Activated CD4-positive, alpha-beta T cell treated with anti-CD3 and anti-CD28 coated beads, Interleukin-2, Interleukin-4, amounts not matched to agents 100 ng/mL and 50 ng/mL, durations not matched to agents 16 hours and 8 hours (primary cell): ENCODE data around the gene SEMA3C.

Experiments
- DNase-seq: peaks from one replicate; pipeline ENCODE4 v3.0.0-alpha.2; 2020; ENCODE audit warnings: low spot score

Gene SEMA3C

DNA sequence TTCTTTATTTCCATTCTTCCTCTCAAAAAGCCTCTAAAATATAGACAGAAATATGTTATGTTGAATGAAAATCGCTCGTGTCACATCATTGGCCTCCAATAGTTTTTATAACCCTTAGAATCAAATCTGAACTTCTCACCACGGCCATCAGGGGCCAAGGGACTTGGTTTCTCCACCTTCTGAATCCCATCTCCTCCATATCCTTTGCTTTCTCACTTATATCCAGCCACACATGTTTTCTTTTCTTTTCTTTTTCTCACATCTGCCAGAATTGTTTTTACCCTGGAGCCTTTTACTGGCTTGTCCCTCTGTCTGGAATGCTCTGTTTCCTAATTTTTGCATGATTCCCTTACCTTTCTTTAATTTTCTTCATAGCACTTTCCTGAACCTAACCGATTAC lies 184.8 kb downstream of the SEMA3C start:
- no peak for DNase-seq

DNA sequence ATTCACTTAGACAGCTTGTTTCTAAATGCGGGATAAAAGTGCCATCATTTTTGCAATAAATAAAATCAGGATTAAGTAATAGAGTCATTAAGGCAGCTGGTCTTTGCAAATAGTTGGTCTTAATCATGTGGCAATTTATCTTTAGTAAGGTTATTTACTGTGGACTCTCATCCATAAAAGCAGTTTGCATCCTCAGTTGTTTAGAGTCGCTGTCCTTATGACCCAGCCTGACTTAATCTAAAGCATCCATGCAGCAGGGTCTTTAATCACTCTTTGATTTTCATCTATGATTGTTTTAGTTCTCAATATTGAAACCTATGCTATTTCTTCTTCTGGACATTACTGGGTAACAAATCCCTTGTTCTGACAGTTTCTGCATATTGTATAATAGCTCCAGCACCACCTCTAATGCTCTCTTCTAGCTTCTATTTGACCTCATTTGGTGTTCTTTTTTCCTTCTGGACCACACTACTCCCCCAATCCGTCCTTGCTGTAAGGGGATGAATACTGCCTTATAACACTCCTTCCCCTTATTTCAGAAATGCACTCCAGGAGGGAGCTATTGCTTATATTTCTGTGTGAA lies 185.4 kb downstream of the SEMA3C start:
- no peak for DNase-seq

- no peak for DNase-seq
Observed at GRCh38 chr7:80732630-80733029, 186.2 kb downstream of the SEMA3C start.

DNA sequence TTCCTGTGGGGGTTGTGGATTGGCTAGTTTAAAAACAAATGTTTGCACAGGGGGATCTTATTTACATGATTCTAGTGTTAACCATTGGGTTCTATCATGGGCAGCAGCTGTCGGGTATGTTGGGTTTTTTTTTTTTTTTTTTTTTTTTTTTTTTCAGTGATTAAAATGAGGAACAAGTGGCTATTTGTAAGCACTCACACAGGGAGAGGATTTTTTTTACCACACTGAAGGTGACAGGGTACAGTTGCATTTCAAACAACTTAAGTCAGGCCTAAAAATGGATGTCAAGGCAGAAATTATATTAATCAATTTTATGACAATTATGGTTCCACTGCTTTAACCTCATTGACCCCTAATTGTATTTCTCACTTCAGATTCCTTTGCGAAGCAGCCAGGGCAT lies 187.6 kb downstream of the SEMA3C start:
- DNase-seq: no peak

- no peak for DNase-seq
Observed at GRCh38 chr7:80729591-80730320, 189.1 kb downstream of the SEMA3C start.

DNA sequence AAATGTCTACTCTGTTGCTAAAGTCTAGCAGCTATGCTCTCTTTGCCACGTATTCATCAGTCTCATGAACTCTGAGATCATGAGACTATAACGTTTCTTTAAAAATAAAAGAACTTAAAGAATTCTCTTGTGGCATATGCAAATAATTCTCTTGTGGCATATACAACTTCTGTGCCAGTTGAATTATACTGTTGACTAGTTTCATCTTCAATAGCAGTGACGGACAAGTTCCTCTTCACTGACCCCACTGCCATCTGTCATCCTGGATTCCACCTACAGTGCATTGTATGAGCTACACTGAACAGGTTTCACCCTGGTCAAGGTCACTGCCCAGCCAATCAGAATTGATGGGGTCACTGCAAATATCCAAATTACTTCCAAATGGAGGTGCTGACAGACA lies 192.2 kb downstream of the SEMA3C start:
- DNase-seq: no peak

DNA sequence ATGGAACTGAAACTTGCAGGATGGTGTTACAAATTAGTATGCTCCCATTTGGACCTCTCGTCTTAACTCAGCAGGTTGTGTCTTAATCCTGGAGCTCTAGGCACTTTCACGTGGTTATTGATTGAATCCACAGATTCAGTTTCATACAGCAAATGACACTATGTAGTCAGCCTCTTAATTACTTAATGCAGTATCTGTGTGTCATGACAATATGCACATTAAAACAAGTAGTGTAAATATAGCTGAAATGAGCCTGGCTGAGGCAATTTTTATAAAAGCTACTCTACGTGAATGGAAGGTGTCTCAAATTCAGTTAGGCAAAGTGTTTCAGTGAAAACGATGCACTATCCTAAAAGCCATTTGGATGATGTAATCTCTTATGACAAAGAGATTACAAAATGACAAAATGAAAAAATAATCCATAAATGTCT lies 193.7 kb downstream of the SEMA3C start:
- no peak for DNase-seq

- no peak for DNase-seq
Observed at GRCh38 chr7:80724249-80724871, 194.5 kb downstream of the SEMA3C start.

GRCh38 chr7:80722616-80723195 lies 196.1 kb downstream of the SEMA3C start:
- DNase-seq: no peak

GRCh38 chr7:80721883-80722615 lies 196.8 kb downstream of the SEMA3C start:
- DNase-seq: no peak

GRCh38 chr7:80720146-80720545 lies 198.7 kb downstream of the SEMA3C start:
- no peak for DNase-seq

- no peak for DNase-seq
Observed at GRCh38 chr7:80719261-80719660, 199.6 kb downstream of the SEMA3C start.

DNA sequence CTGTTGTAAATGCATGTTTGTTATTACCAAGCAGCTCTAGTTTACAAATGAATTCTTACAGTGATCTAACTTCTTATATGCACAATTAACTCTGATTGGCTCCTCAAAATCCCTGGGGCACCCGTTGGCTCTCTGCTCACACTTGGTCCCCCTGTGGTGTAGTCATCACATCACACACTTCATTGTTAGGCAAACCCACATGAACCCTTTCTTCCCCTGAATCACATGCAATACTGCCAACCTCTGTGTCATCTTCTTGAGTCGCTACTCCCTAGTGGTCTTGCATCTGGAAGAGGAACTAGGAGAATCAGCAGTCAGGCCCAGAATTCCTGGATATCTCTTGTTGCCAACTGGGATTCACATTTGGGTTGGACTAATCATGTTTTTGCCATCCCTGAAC lies 207.3 kb downstream of the SEMA3C start:
- DNase-seq: no peak

DNA sequence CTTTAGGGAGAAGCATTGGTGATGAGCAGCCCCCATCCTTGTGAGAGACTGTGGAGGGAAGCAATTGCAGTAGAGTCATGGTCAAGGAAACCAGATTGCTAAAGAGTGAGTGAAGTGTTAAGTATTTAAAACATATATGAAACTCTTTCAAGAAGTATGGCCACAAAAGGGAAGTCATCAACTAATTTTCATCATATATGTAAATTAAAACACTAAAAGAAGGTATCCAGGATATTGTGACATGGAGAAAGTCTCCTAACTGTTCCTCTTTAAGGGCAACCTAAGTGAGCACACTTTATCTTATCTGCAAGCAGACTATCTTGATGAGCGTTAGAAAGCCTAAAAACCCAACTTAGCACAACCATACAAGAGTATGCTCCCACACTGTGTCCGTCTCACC lies 210.7 kb downstream of the SEMA3C start:
- DNase-seq: no peak

DNA sequence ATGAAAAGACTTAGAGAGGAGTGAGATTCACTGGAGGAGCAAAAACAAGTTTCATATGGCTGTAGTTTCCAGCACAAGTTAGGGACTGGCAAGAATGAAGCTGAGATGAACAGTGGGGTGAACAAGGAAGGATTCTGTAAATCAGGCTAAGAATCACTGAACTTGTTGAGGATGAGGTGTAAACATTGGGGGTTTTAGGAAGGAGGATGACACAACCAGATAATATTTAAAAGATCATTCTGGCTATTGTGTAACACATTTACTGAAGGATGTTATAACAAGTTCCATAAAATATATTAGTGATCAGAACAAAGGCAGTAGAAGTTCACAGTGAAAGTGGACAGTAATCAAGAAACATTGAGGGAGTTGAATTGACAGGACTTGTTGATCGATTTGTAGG lies 211.5 kb downstream of the SEMA3C start:
- no peak for DNase-seq

- no peak for DNase-seq
Observed at GRCh38 chr7:80705130-80705781, 213.6 kb downstream of the SEMA3C start.

GRCh38 chr7:80703272-80703671 lies 215.6 kb downstream of the SEMA3C start:
- no peak for DNase-seq

DNA sequence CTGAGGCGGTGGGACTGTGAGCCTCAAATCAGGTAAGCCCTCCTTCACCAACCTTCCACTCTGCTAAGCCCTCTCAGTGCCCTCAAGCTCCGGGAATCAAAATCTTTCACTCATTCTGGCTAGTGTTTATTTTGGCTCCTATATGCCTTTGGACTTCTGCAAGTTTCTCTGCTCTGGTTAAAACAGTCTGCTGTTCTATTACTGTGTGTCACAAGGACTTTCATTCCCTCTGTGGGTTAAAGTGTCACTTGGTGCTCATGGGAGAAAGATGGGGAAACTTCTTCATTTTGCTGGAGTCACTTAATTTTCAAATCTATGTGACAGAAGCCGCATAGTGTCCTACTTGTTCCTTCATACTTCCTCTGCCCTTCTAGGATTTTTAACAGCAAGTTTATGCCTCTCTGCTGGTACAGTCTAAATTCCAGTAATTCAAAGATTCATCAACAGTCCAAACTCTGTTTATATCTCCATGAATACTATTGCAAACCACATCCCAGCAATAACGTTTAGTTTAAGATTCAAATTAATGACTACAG lies 219.1 kb downstream of the SEMA3C start:
- DNase-seq: no peak

- DNase-seq: peak; percentile 46
Observed at GRCh38 chr7:80699045-80699638, 219.7 kb downstream of the SEMA3C start.
